IPS-NIHi7 (cell line): Measurements from ENCODE around the gene TLE6.
"Not testable (repeated sequence)": the region's sequence is repeated elsewhere in the genome, so short reads cannot be mapped to it uniquely, and the experiment has no call there.

Source experiments
- DNase-seq: peaks from one replicate; pipeline ENCODE4 v3.0.0; 2012; ENCODE audit warnings: mixed read lengths; ENCODE audit errors: extremely low spot score

TLE6 gene

DNA sequence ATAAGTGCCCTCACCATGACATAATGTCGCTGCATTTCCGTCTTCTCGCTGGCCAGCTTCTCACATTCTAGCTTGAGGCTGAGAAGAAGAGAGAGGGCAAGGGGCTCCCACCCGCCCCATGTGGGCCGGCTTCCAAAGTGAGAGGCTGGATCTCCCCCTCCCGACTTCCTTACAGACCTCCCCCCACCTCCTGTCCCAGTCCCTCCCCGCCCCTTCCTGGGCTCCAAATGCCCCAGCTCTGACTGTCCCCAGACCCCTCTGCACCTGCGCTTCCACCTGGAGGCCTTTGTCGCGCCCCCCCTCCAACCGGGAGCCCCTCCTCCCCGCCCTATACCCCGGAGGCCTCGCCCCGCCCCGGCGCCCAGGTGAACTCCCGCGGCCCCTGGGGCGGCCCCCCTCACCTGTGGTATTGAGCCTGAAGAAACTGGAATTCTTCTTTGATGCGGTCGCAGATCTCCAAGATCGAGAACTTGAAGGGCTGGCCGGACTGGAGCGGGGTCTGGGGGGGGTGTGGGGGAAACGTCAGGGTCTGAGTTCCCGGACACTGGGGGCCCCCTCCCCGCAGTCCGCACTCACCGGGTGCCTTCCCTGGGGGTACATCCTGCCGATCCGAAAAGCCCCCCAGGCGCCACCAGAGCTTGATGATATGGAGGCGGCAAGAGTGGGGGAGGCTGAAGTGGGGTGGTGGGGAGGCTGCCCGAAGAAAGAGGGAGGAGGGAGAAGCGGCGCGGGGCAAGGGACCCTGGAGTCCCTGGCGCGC, 51.1 kb downstream of the TLE6 start:
- DNase-seq, result peak; percentile 53

DNA sequence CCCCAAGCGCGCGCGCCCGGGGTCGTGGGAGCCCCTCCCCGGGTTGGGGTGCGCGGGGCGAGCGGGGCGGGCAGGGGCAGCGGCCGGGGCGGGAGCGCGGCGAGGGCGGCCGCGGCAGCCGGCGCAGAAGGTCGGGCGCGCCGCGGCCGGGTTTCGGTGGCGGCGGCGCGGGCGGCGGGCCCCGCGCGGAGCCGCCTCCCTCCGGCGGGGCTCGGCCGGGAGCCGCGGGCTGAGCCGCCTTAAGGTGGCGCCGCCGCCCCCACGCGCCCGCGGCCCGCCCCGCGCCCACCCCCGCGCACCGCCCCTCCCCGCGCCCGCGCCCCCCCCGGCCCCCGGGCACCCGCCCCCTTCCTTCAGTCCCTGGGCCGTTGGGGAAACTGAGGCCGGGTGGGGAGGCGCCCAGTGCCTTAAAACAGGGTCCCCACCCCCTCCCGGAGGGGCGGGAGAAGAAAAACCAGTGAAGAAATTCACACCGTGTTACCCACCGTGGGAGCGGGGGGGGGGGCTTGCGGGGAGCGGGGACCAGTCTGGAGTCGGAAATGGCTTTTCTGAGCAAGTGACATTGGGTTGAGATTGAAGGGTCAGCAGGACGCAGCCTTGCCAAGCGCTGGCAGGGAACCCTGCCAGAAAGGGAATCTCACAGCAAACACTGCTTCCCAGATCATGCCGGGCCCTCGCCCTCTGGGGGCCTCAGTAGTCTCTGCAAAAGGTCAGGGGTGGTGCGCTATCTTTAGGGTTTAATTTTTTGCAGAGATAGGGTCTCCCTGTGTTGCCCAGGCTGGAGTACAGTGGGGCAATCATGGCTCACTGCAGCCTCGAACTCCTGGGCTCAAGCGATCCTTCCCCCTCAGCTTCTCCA, 51.9 kb downstream of the TLE6 start, which contains the start of gene TLE2:
Gene TLE2 (minus strand): TSS at position 216 of the 859 bp plus-strand sequence. CDS start 376 bp downstream, outside the sequence.
- DNase-seq, result no peak

DNA sequence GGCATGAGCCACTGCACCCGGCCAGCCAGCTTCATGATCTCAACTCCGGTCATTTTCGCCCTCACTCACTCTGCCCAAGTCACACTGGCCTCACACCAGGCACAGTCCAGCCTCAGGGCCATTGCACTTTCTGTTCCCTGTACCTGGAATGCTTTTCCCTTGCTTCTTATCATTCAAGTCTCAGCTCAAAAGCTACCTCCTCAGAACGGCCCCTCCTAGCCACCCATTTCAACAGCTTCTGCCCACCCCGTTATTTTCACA, 54.2 kb downstream of the TLE6 start:
- no peak for DNase-seq

DNA sequence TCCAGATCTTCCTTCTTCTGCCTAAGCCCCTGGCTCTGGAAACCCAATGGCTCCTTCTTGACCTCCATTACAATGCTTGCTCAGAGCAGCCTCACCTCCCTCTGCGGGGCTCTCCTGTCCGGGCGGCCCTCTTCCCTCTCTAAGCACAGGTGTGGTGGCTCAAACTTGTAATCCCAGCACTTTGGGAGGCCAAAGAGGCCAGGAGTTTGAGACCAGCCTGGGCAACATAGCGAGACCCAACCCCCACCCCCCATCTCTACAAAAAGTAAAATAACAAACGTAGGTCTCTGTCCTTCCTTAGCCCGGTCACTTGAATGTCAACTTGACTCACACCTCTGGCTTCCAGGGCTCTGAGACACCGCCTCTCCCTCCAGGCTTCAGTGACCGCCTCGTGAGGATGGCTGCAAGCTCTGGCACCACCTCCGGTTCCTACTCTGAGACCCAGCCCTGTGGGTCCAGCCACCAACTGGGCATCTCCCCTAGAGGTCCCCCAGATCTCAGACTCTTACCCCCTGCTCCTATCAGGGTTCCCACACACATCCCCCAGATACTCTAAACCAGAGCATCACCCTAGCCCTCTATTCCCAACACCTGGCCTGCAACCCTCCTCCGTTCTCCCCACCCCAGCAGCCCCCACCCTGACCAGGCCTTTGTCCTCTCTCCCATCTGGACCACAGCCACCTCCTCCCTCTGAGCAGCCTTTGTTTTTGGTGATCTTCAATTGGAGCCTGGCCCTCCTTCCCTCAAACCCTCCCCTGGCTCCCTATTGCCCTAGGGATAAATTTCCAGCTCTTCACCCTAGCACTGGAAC, 56.4 kb downstream of the TLE6 start:
- no peak for DNase-seq

DNA sequence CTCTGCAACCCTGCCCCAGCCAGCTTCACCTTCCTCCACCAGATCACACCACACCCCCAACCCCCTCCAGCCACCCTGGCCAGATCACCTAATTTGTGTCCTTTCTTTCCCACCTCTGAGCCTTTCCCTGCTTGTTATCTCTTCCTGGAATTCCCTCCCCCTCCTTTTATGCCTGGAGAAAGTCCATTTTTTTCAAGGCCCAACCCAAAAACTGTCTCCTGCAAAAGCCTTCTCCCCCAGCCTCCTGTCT, 57.0 kb downstream of the TLE6 start:
- no peak for DNase-seq

DNA sequence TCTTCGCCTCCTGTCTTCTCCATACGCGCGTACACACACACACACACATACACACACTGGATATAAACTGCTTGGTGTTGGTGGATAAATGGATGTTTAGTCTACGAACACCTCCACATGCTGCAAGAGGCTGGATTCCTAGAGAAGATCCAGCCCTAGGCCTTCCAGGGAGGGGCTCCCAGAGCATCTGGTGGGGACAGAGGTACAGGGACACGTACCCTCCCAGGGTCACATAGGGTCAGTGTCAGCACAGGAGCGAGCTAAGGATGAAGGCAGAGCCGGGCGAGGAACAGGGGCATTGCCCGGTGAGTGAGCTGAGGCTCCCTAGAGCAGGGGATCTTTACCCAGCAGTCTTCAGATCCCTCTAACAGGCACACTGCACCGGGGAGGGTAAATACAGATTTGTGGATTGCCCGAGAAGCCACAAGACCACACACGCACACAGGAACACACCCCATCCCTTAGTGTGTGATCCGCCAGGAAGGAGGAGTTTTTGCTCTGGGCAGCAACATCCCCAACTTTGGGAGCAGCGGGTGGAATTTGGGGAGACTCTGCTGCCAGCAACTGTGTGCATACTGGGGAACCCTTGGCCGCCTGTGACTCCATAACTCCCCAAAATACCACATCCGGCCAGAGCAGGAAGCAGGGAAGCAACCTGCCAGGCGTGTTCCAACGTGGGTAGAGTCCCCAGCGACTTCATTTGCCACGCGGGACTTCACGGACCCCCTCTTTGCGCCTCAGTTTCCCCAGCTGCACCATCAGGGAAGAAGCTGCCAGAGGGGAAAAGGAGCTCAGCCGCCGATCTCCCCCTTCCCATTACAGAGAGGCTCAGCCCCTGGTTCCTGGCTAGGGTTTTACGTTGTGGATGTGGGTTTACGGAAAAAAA, 57.5 kb downstream of the TLE6 start:
- DNase-seq, result no peak

DNA sequence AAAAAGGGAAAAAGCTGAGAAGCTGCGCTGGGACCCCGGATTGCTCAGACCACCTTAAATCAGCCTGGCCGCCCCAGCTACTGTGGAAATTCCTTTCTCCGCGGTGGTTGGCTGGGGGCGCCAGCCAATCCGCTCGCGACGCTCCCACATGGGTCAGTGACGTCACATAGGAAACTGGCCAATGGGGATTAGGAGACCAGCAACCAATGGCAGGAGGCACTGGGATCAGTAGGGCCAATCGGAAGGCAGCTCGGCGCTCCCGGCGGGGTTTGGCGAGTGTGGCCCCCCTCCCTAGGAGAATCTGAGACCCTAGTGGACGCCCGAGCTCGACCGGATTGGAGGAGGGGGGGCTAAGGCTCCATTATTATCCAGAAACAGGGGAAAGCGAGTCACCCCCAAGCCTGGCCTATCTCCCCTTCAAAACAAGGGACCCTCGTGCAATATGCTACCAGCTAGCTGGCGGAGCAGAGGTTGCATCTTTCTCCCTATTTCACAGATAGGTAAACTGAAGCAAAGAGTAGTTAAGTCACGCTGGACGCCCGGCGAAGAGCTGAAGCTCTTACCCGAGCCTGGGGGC, 58.3 kb downstream of the TLE6 start:
- DNase-seq, result peak; percentile 100

DNA sequence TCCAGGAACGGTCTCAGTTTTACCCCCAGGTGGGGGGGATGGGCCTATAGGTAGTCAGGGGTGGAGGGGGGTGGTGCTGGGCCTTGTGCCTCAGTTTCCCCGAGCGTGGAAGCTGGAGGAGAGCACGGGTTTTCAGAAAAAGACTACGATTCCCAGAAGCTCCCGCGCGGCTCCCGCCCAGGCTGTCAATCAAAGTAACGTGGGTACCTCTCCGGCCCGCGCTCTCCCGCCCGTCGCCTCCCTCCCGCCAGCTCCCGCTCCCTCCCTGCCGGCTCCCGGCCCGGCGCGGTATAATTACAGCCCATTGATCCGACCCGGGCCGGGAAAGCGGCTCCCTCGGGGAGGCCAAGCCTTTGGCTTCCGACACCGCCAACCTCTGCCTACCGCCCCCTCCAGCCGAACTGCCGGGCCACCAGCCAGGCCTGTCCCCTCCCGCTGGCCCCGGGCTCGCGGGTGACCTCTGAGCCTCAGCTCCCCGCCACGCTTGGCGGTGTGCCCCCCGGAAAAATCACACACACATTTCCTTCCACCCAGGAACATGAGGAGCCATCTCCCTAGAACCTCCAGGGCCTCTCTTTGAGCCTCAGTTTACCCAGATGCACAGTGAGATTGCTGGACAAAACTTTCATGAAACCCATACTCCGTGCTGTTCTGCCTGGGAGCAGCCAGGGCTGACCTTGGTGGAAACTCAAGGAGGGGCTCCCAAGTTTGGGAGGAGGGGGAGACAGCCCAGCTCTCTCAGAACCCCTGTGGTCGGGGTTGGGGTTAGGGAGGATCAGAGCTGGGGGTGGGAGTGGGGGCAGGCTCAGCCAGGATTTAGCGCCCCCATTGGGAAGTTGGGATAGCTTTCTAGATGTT, 59.0 kb downstream of the TLE6 start:
- DNase-seq, result peak; percentile 89

DNA sequence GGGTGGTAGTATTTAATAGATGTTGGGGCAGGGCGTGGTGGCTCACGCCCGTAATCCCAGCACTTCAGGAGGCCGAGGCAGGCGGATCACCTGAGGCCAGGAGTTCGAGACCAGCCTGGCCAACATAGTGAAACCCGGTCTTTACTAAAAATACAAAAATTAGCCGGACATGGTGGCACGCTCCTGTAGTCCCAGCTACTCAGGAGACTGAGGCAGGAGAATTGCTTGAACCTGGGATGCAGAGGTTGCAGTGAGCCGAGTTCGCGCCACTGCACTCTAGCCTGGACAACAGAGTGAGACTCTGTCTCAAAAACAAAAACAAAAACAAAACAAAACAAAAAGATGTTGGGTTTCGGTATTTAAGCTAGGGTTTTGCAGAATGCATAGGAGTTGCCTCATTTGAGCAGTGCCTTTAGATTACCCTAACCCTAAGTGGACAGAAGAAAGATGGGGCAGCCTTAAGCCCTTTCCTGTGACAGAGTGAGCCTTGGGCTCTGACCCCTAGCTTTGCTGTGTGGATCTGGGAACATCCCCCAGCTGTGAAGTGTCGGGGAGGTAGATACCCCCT, 59.7 kb downstream of the TLE6 start:
- not testable (repeated sequence) for DNase-seq

DNA sequence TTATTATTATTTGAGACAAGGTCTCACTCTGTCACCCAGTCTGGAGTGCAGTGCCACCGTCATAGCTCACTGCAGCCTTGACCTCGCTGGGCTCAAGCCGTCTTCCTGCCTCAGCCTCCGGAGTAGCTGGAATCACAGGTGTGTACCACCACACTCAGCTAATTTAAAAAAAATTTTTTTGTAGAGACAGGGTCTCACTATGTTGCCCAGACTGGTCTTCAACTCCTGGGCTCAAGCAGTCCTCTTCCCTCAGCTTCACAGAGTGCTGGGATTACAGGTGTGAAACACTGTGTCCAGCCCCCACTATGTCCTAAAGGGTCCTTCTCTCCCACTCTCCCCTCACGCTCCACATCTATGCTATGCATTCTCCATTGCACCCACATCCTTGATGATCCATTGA, 60.9 kb downstream of the TLE6 start:
- no peak for DNase-seq

DNA sequence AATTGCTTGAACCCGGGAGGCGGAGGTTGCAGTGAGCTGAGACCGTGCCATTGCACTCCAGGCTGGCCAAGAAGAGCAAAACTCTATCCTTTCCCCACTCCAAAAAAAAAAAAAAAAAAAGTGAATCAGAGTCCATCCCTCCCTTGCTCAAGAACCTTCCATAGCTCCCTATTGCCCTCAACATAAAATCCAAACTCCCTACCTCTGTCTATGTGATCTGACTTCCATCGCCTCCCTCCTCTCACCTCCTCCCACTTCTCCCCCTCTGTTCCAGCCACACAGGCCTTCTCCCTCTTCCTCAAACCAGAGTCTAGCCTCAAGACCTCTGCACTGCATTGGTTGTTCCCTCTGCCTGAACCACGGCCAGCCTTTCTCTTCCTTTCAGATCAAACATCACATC, 61.8 kb downstream of the TLE6 start:
- DNase-seq, result no peak

DNA sequence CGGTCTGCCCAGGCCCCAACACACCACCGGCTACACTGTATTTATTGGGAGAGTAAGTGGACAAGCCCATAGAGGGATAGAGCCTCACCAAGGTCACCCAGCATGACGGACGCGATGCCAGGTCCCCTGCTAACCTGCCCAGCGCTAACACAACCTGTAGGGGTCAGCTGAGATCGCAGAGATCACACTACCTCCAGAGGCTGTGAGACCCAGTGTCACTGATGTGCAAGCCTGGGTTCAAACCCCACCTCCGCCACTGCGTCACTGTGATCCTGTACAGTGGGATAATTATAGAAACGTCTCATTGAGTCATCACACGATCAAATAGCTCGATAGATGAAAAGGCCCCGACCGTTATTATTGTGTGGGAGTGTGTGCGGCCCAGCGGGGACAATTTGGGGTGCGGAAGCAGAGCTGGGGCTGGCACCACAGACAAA, 62.3 kb downstream of the TLE6 start:
- no peak for DNase-seq

DNA sequence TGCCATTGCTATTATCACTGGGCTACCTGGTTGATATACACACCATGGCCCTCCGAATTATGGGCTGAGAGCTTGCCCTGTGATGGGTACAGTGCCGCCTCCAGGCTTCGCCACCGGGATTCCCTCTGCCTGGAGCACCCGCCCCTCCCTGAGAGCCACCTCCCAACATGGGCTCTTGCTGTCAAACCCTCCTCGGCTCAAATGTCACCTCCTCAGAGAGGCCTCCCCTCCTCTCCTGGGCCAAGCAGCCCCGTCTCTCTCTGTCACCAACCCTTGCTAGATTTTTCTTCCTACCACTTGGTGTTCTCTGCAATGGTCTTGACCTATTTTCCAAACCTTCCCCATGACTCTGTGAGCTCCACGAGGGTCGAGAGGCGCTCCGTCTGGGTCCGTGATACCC, 64.0 kb downstream of the TLE6 start:
- no peak for DNase-seq

DNA sequence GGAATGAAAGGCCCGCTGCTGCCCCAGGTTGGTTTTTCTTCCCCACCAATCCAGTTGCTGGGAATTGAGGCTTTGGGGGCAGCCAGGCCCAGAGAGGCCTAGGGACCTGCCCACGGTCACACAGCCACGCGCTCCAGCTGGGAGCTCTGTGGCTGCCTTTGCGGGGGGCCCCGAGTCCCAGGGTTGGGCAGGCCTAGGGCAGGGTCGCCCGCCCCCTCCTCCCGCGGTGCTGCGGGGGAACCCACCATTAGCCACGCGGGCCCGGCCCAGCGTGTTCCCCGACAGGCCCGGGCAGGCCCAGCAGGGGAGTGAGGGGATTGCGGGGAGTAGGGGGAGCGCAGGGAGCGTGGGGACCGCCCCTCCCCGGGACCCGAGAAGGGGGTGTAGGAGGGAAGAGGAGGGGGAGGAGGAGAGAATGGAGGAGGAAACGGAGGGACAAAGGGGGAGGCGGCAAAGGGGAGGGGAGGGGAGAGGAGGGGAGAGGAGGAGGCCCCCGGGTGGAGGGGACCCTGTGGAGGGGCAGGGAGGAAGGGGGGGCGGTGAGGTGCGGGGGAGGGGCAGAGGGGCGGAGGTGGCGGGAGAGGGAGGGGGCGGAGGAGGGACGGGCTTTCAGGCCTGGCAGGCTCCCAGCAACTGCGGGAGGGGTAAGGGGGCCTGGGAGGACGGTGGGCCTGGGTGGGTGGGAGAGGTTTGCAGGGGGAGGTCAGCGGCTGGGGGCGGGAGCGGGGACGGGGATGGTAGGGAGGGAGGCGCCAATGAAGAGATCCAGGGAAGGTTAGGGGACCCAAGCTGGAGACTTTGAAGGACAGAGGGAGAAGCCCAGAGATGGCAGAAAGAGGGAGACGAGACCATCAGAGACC, 64.6 kb downstream of the TLE6 start:
- no peak for DNase-seq

DNA sequence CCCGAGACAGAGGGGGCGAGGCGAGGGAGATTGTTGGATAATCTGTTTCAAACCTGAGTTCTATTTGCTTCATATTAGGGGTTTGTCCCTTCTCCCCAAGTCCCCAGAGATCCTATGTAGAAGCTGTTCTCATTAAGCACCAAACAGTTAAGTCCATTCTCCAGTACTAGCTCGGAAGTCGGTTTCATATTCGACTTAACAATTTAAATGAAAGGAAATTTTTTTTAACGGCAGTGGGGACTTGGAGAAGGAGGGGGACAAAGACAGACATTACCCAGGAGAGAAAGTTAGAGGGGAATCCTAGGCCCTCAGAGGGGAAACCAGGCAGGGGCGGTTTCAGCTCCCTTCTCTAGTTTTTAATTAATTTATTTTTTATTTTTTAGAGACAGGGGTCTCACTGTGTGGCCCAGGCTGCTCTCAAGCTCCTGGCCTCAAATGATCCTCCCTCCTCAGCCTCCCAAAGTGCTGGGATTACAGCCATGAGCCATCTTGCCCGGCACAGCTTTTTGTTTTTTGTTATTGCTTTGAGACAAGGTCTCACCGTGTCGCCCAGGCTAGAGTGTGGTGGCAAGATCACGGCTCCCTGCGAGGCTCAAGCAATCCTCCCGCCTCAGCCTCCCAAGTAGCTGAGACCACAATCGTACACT, 65.4 kb downstream of the TLE6 start:
- no peak for DNase-seq
